HepG2 (cell line): ENCODE data around the gene PCYT2. TPM values are rescaled to one million over a fixed set of nuclear protein-coding genes. Genes with fewer than 3 reads are reported as not detected.

Source experiments
- ATF1 ChIP-seq: IDR thresholded peaks from 2 replicates; pipeline ENCODE4 v1.6.1; 2016; ENCODE audit warnings: mild to moderate bottlenecking, control low read depth
- CEBPB ChIP-seq: IDR thresholded peaks from 2 replicates; pipeline ENCODE4 v1.6.1; 2011; ENCODE audit warnings: low read depth, low read length, improper control_type of control experiment, borderline replicate concordance
- EHMT2 ChIP-seq: fragments of 200-600 bp; sonication (generic); IDR thresholded peaks from 2 replicates; pipeline ENCODE4 v1.7.0; 2017; ENCODE audit warnings: antibody characterized with exemption, low read depth, low read length, borderline replicate concordance
- ETV5 ChIP-seq: IDR thresholded peaks from 2 replicates; pipeline ENCODE4 v1.6.1; 2018; ENCODE audit warnings: missing biosample characterization, missing genetic modification reagents, inconsistent platforms, borderline replicate concordance
- KDM4B ChIP-seq: sonication (generic); formaldehyde crosslinking; IDR thresholded peaks from 2 replicates; pipeline ENCODE4 v1.4.0; 2020; ENCODE audit warnings: missing genetic modification reagents
- MAF1 ChIP-seq: sonication (generic); formaldehyde crosslinking; IDR thresholded peaks from 2 replicates; pipeline ENCODE4 v1.5.0; 2020; ENCODE audit warnings: missing genetic modification reagents, borderline replicate concordance
- MED8 ChIP-seq: sonication (generic); formaldehyde crosslinking; IDR thresholded peaks from 2 replicates; pipeline ENCODE4 v1.8.1; 2023; ENCODE audit warnings: mild to moderate bottlenecking, missing genetic modification reagents; ENCODE audit not compliant: insufficient replicate concordance
- MEIS2 ChIP-seq: sonication (generic); formaldehyde crosslinking; IDR thresholded peaks from 2 replicates; pipeline ENCODE4 v1.9.0; 2021; ENCODE audit warnings: mild to moderate bottlenecking, missing genetic modification reagents
- MIER3 ChIP-seq: IDR thresholded peaks from 2 replicates; pipeline ENCODE4 v1.6.1; 2016; ENCODE audit warnings: missing compliant biosample characterization, borderline replicate concordance
- MLLT10 ChIP-seq: sonication (generic); formaldehyde crosslinking; IDR thresholded peaks from 2 replicates; pipeline ENCODE4 v1.4.0; 2020; ENCODE audit warnings: missing genetic modification reagents
- POLR2A ChIP-seq, 2 experiments: IDR thresholded peaks; 2 replicates each; pipeline ENCODE4 v1.6.1; 2011; ENCODE audit warnings: low read depth in 2 of 2, low read length in 2 of 2, mild to moderate bottlenecking in 1 of 2, moderate library complexity in 1 of 2; ENCODE audit not compliant: insufficient read depth in 1 of 2
- SRF ChIP-seq: IDR thresholded peaks from 2 replicates; pipeline ENCODE4 v1.6.1; 2011; ENCODE audit warnings: mild to moderate bottlenecking, low read depth, low read length, moderate library complexity
- SUZ12 ChIP-seq: fragments of 150-350 bp; IDR thresholded peaks from 2 replicates; pipeline ENCODE4 v1.6.1; 2014; ENCODE audit warnings: low read depth, low read length
- ZMYM3 ChIP-seq: sonication (generic); formaldehyde crosslinking; IDR thresholded peaks from 2 replicates; pipeline ENCODE4 v1.5.1; 2020; ENCODE audit warnings: mild to moderate bottlenecking, missing genetic modification reagents
- ZNF33B ChIP-seq: sonication (generic); formaldehyde crosslinking; IDR thresholded peaks from 2 replicates; pipeline ENCODE4 v1.5.1; 2020; ENCODE audit warnings: mild to moderate bottlenecking, missing genetic modification reagents
- ZNF44 ChIP-seq: sonication (generic); formaldehyde crosslinking; IDR thresholded peaks from 2 replicates; pipeline ENCODE4 v1.5.1; 2020; ENCODE audit warnings: mild to moderate bottlenecking, missing genetic modification reagents
- ZNF609 ChIP-seq: sonication (generic); formaldehyde crosslinking; IDR thresholded peaks from 2 replicates; pipeline ENCODE4 v1.4.0; 2020; ENCODE audit warnings: mild to moderate bottlenecking, missing genetic modification reagents, borderline replicate concordance
- polyA plus RNA-seq, 8 experiments: library from polyadenylated mRNA; depleted of rRNA in 3 of 8; stranded (reverse) in 7 of 8; unstranded in 1 of 8; fragments of >200 nt; fragmentation: Illumina TruSeq in 4 of 8; extraction: Trizol in 4 of 8; gene quantifications; 2 replicates each; pipeline versions ENCODE4 v1.2.1 to v1.2.3, GENCODE V29; 2011 to 2016; ENCODE audit warnings: low read depth in 4 of 8, missing spikeins in 1 of 8, mixed read lengths in 1 of 8; ENCODE audit not compliant: insufficient read depth in 1 of 8
- total RNA-seq, 5 experiments: library from RNA; depleted of rRNA; stranded (reverse); fragments of >200 nt; fragmentation: Illumina TruSeq; extraction: Trizol; gene quantifications; 2 replicates each; pipeline ENCODE4 v1.2.3, GENCODE V29; 2016; ENCODE audit warnings: low read depth in 1 of 5
- TF ChIP-seq, protein P1 (sequence below): sonication (generic); formaldehyde crosslinking; IDR thresholded peaks from 2 replicates; pipeline ENCODE4 v1.8.1; 2022; ENCODE audit warnings: low read depth, mild to moderate bottlenecking, missing genetic modification reagents
- TF ChIP-seq, protein P2 (sequence below): sonication (generic); formaldehyde crosslinking; IDR thresholded peaks from 2 replicates; pipeline ENCODE4 v1.5.0; 2020; ENCODE audit warnings: missing genetic modification reagents, mild to moderate bottlenecking, borderline replicate concordance
- TF ChIP-seq, protein P3 (sequence below): sonication (generic); formaldehyde crosslinking; IDR thresholded peaks from 2 replicates; pipeline ENCODE4 v1.5.0; 2020; ENCODE audit warnings: missing genetic modification reagents

The PCYT2 gene
- total and polyA plus RNA-seq, 2 of the 13 experiments (the other 11 are each of a cell fraction or from before 2014, with no cell fraction given): 147 to 297 TPM

DNA sequence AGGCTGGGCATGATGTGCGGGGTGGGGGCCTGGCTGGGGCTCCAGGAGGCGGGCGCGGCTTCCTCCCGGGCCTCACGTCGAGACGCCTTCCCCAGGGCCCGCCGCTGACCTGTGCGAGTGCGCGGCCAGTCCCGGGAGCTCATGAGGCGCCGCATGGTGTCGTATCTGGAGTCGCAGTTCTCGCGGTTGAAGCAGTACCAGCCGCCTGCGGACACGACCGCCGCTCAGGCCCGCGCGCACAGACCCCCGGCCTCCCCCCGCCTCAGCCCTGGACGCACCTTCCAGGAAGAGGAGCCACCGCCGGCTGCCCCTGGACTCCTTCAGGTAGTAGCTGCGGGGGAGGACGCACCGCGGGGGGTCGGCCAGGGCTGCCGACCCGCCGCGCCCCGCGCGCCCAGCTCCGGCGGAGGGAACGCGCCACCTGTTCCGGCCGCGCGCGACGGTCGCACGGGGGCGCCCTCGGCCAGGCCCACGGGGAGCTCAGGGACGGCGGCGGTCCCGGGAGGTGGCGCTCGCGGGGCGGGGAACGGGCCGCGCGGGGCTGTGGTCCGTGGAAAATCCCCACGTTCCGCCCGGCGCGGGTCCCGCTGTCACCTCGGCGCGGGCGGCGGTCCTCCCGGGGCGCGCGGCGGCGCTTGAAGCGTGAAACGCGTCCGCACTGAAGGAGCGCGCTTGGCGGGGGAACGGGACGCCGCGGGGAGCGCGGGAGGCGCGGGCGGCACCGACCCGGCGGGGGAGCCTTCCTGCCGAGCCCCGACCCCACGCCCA is 48.3 kb upstream of the PCYT2 start (continued):
- TF ChIP-seq, protein P1, sequence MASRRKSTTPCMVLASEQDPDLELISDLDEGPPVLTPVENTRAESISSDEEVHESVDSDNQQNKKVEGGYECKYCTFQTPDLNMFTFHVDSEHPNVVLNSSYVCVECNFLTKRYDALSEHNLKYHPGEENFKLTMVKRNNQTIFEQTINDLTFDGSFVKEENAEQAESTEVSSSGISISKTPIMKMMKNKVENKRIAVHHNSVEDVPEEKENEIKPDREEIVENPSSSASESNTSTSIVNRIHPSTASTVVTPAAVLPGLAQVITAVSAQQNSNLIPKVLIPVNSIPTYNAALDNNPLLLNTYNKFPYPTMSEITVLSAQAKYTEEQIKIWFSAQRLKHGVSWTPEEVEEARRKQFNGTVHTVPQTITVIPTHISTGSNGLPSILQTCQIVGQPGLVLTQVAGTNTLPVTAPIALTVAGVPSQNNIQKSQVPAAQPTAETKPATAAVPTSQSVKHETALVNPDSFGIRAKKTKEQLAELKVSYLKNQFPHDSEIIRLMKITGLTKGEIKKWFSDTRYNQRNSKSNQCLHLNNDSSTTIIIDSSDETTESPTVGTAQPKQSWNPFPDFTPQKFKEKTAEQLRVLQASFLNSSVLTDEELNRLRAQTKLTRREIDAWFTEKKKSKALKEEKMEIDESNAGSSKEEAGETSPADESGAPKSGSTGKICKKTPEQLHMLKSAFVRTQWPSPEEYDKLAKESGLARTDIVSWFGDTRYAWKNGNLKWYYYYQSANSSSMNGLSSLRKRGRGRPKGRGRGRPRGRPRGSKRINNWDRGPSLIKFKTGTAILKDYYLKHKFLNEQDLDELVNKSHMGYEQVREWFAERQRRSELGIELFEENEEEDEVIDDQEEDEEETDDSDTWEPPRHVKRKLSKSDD (CRISPR knock-in tag): peak; percentile 62; the same call in 1 of the 2 replicates
- TF ChIP-seq, protein P2, sequence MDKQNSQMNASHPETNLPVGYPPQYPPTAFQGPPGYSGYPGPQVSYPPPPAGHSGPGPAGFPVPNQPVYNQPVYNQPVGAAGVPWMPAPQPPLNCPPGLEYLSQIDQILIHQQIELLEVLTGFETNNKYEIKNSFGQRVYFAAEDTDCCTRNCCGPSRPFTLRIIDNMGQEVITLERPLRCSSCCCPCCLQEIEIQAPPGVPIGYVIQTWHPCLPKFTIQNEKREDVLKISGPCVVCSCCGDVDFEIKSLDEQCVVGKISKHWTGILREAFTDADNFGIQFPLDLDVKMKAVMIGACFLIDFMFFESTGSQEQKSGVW (CRISPR knock-in tag): 0 out of 2 replicates have a peak, but pooled peaks have one; percentile 48
- TF ChIP-seq CEBPB: no peak
- TF ChIP-seq ZNF33B (CRISPR knock-in tag): no peak
- no peak for TF ChIP-seq MLLT10
- no peak; the same call in 1 of the 2 replicates for TF ChIP-seq MAF1 (CRISPR knock-in tag)
- TF ChIP-seq MED8 (CRISPR knock-in tag): no peak
- TF ChIP-seq, protein P3, sequence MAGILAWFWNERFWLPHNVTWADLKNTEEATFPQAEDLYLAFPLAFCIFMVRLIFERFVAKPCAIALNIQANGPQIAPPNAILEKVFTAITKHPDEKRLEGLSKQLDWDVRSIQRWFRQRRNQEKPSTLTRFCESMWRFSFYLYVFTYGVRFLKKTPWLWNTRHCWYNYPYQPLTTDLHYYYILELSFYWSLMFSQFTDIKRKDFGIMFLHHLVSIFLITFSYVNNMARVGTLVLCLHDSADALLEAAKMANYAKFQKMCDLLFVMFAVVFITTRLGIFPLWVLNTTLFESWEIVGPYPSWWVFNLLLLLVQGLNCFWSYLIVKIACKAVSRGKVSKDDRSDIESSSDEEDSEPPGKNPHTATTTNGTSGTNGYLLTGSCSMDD (CRISPR knock-in tag): no peak
- no peak for TF ChIP-seq KDM4B (CRISPR knock-in tag)
- TF ChIP-seq MEIS2 (CRISPR knock-in tag): peak; percentile 45; the same call in 1 of the 2 replicates
- 0 out of 2 replicates have a peak, but pooled peaks have one; percentile 26 for TF ChIP-seq ZNF44 (CRISPR knock-in tag)
- TF ChIP-seq ZMYM3: no peak
- no peak for TF ChIP-seq MIER3 (CRISPR knock-in tag)
- TF ChIP-seq ZNF609: peak; percentile 28; the same call in 1 of the 2 replicates
- TF ChIP-seq EHMT2: no peak
- TF ChIP-seq ATF1 (CRISPR knock-in tag): no peak
- TF ChIP-seq SRF: no peak
- no peak for TF ChIP-seq ETV5
- TF ChIP-seq POLR2A (IDR thresholded peaks at IDR 0.05; ENCODE audit: insufficient read depth in 1 of 2, low read depth in 2 of 2, low read length in 2 of 2): no peak
- TF ChIP-seq SUZ12: no peak
